NCI-H524 (cell line): Measurements from ENCODE around the gene FIP1L1.

ENCODE experiments used
- DNase-seq, 2 experiments: peaks; one replicate each; lab custom pipeline; 2025; lab: John Stamatoyannopoulos, UW

FIP1L1 gene

DNA sequence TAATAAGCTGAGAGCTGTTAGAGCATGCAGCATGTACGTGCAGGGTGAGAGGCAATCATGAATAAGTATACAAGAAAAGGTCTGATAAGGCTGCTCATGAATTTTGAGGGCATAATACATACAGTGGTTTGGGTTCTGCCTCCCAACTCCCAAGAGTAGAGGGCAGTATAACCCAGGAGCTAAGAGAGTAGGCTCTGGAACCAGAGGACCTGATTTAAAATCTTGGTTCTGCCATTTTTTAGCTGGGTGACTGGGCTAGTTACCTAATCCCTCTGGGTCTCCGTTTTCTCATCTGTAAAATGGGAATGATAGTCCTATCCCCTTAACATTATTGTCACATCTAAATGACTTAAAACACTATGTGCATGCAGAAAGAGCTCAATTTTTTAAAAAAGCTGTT is 128.5 kb downstream of the FIP1L1 start:
- no peak for DNase-seq

DNA sequence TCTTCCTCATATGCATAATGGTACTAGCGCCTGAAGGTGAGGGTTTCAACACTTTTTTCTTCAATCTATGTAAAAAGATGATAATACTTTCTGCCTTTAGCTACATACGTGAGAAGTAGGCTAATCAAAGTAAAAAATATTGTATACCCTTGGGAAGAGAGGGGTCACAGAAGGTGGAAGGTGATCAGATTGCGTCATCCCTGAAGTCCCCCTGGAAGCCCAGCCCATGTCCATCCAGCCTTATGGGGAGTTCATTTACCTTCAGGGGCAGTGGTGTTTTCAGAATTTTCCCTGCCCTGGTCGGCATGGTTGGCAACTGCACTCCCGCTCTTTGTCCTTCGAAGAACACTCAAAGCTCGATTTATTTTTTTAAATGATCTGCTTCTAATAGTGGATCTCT is 129.6 kb downstream of the FIP1L1 start:
- DNase-seq: no peak

DNA sequence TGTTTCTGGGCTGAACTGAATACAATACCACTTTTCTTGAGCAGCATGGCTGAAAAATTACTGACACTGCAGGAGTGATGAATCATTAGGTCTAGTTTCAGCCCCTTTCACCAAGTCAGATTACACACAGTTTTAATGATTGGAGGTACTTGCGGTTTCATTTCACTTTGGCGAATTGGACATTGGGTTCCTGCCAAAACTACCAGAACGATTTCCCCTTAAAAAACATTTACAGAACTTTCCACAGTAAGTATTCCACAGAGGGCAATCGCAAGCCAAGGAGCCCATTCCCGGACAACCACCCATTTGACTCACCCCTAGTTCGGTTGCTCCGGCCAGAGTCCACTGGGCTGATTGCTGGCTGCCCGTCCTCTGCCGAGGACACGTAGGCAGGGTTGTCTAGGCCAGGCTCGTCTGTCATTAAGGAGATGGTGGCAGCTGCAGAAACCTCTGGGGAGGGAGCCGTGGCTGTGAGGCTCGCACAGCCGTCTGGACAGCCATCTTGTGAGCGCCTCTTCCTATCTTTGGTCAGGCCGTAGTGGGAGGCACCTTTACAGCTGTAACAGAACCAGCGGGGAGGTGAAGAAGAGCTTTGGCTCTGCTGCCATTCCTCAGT is 130.3 kb downstream of the FIP1L1 start:
- DNase-seq: peak in 1 of 2 experiments; percentile 3

DNA sequence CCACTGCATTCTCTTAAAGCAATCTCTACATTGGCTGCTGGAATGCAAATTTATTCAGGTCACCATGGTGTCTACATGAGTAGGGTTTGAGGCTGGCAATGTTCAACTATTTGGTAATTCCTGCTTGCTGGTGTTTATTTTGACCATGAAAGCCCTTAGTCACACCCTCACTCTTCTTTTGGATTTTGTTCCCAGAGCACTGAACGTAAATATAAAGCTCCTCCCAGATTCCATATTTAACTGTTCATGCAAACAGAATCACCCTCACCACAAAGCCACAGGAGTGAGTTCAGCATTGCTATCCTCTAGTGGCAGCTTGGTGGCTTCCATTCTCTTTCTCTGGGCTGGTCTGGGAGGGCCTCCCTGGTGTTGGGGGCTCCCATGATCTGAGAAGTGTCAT is 131.0 kb downstream of the FIP1L1 start:
- DNase-seq: no peak

DNA sequence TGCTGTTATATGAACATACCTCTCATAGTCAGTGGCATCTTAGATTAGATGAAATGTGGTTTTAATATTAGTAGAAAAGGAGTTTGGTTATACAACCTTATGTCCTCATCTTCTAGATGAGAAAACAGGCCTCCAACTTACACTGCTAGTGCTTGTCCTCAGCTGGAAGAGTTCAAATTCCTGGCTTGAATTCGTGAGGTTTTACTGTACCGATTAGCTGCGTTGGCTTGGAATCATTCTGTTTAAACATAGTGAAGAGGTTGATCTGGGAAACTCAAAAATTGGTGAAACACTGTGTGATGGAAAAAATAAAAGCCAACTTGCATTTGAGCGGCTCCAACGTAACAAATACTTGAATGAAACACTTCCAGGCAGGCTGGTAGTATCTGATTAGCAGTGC is 132.9 kb downstream of the FIP1L1 start:
- DNase-seq: no peak
